RCC 7860 (cell line): Measurements from ENCODE around the gene SNRNP35.
"Not testable (repeated sequence)": the region's sequence is repeated elsewhere in the genome, so short reads cannot be mapped to it uniquely, and the experiment has no call there.

Experiments used
- DNase-seq: peaks from one replicate; pipeline ENCODE4 v3.0.0-alpha.2; 2015; ENCODE audit warnings: low spot score
- FAIRE-seq: peaks from 2 replicates; lab custom pipeline; 2012; peaks lifted over from hg19 to GRCh38; lab: Jason Lieb, UNC

The SNRNP35 gene

GRCh38 chr12:123446333-123446713 lies 11.6 kb upstream of the SNRNP35 start:
- FAIRE-seq (no peak), DNase-seq (no peak)

- DNase-seq, result no peak
- FAIRE-seq, result no peak
These were observed 8.6 kb upstream of the SNRNP35 start for GRCh38 chr12:123449249-123449733.

DNA sequence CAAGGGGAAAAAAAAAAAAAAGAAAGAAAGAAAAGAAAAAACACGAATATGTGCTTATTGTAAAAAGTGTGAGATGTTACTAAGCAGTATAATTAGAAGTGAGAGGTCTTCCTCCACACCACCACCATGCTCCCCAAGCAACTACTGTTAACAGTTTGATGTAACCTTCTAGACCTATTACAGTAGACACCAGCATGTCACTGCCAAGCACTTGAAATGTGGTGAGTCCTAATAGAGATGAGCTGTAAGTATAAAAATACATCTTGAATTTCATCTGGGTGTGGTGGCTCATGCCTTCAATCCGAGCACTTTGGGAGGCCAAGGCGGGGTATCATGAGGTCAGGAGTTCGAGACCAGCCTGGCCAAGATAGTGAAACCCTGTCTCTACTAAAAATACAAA lies 8.1 kb upstream of the SNRNP35 start:
- no peak for FAIRE-seq

GRCh38 chr12:123450636-123451035 lies 7.3 kb upstream of the SNRNP35 start:
- no peak for FAIRE-seq

More for the DNA sequence above, 8.1 kb upstream of the SNRNP35 start:
- no peak for DNase-seq

GRCh38 chr12:123452276-123452550 lies 5.7 kb upstream of the SNRNP35 start:
- DNase-seq, FAIRE-seq: not testable (repeated sequence)

More at GRCh38 chr12:123450636-123451035, 7.3 kb upstream of the SNRNP35 start:
- no peak for DNase-seq

- DNase-seq (no peak), FAIRE-seq (no peak)
These were observed 4.8 kb upstream of the SNRNP35 start for GRCh38 chr12:123453165-123453564.

DNA sequence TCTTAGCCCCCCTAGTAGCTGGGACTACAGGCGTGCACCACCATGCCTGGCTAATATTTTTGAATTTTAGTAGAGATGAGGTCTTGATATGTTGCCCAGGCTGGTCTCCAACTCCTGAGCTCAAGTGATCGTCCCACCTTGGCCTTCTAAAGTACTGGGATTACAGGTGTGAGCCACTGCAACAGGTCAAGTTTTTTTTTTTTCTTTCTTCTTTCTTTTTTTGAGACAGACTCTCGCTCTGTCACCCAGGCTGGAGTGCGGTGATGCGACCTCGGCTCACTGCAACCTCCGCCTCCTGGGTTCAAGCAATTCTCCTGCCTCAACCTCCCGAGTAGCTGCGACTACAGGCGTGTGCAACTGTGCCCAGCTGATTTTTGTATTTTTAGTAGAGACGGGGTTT lies 5.2 kb downstream of the SNRNP35 start:
- FAIRE-seq, DNase-seq: not testable (repeated sequence)

GRCh38 chr12:123465084-123465483 lies 7.1 kb downstream of the SNRNP35 start:
- no peak for FAIRE-seq
- DNase-seq, result no peak

- FAIRE-seq, result no peak
- DNase-seq, result no peak
These were observed 10.8 kb downstream of the SNRNP35 start for GRCh38 chr12:123468786-123469185.

DNA sequence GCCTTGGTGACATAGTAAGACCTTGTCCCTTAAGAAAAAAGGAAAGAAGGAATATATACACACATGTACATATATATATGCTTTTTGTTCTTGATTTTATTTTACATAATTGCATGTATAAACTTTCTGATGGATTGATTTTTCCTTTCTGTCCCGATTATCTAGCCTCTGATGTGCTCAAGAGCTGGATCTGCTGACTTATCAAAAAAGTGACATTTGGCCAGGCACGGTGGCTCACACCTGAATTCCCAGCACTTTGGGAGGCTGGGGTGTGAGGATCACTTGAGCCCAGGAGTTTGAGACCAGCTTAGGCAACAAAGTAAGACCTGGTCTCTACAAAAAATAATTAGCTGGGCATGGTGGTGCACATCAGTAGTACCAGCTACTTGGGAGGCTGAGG lies 12.0 kb downstream of the SNRNP35 start:
- DNase-seq, result no peak
- no peak for FAIRE-seq

- FAIRE-seq, result no peak
- DNase-seq, result no peak
These were observed 13.6 kb downstream of the SNRNP35 start for GRCh38 chr12:123471374-123472068.

DNA sequence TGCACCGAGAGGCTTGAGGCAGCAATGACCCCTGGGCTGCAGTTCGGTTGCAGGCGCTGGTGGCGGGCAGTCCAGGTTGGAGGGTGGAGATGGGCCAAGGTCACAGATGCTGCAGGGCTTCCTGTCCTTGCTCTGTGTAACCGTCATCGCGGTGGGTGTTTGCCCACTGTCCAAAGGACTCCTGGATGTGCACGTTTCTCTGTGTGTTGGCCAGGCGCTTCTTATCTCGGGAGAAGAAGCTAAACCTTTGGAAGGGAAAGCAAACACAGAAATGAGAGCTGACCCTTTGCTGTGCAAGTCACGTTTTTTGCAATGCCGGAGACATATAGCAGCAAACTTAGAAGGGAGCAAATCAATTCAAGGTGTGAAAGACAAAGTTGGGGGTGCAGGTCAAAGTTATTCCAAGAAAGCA lies 14.5 kb downstream of the SNRNP35 start:
- no peak for DNase-seq
- no peak for FAIRE-seq

DNA sequence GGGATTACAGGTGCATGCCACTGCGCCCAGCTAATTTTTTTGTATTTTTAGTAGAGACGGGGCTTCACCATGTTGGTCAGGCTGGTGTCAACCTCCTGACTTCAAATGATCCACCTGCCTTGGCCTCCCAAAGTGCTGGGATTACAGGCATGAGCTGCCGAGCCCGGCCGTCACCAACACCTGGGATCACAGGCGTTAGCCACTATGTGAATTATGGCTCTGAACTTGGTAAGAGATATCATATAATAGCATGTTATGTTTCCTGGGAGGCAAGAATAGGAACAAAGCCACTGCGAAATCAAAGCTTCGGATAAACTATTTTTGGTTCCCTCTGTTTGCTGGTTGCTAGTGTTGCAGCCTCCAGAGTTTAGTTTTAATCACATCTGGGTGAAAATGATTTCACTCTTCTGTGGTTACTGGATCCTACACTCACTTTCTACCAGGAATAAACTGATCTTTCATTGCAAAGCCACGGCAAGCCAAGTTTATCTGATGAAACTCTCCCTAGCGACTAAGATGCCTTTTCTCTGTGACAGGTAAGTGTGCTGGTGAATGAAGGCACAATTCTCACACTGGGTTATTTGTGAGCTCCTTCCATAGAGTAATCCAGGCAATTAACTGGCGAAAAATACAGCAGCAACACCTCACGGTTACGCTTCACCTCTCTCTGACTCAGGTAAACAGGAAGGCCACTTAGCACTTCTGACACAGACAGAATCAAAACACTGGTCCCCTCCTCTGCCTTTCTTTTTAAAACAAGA lies 16.7 kb downstream of the SNRNP35 start:
- no peak for DNase-seq
- no peak for FAIRE-seq

GRCh38 chr12:123475246-123475703 lies 17.3 kb downstream of the SNRNP35 start:
- DNase-seq (no peak), FAIRE-seq (no peak)

DNA sequence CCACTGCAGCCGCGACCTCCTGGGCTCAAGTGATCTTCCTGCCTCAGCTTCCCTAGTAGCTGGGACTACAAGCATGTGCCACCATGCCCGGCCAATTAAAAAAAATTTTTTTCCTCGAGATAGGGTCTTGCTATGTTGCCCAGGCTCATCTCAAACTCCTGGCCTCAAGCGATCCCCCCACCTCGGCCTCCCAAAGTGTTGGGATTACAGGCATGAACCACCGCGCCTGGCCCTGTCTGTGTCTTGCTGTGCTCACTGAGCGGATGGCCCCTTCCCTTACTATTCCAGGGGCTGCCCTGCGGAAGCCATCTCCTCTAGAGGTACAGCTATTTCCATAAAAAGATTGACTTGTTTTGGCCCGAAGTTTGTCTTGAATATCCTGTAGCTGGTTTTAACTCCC lies 20.1 kb downstream of the SNRNP35 start:
- FAIRE-seq, result no peak
- DNase-seq, result no peak

- FAIRE-seq (no peak), DNase-seq (no peak)
These were observed 20.8 kb downstream of the SNRNP35 start for GRCh38 chr12:123478762-123479161.

DNA sequence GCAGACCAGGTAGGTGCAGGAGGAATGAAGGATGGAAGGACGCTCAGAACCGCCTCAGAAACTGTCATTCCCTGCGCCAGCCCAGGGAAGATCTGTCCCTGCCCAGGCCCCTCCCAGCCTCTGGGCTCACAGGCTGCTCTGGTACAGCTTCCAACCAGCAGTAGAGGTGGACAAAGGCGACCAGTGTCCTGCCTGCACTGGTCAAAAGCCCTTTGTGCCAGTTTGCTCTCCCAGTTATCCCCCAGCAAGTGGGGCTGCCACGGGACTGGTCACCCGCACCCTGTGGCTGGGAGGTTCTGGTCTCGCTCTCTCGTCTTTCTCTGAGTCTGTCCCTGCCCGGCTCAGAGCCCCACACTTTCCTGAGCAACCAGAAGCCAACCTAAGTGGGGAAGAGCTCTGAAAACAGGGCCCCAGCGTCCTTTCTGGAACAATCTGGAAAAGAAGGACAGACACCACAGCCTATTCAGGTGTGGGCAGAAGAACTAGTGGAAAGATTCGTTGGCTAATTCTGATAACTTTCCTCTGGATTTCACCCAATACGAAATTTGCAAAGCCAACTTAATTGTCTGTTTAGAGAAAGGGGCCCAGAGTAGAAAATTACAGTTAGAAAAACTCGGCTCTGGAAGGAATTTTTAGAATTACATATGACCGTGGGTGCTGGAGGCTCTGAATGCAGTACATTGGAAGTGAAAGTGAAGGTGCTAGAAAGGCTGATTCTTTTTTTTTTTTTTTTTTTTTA lies 21.7 kb downstream of the SNRNP35 start:
- DNase-seq, result no peak
- FAIRE-seq, result no peak

DNA sequence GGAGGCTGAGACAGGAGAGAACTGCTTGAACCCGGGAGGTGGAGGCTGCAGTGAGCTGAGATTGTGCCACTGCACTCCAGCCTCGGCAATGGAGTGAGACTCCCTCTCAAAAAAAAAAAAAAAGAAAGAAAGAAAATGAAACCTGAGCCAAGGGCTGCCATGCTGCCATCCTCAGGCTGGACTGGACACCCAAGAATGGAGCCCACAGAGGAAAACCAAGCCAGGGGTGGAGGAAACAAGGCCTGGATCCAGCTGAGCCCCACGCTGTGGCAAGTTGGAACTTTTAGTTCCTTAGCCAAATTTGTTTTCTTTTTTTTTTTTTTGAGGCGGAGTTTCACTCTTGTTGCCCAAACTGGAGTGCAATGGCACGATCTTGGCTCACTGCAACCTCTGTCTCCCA lies 23.3 kb downstream of the SNRNP35 start:
- DNase-seq, FAIRE-seq: not testable (repeated sequence)

DNA sequence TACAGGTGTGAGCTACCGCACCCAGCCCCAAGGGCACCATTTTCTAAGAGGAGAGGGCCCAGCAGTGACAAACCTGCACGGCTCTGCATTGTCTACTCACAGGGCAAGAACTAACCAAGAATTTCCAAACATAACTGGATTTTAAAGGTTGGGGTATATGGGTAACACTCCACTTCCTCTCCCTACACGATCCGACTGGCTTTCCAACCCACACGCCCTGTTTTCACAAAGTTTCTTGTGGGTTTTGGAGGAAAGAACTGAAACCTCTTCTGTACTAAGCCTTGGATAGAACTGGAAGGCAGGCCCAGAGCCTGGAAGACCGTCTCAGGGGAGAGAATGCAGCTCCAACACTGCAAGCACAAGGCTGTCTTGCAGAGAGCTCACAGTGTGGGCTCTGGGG lies 24.9 kb downstream of the SNRNP35 start:
- FAIRE-seq, result no peak
- no peak for DNase-seq

DNA sequence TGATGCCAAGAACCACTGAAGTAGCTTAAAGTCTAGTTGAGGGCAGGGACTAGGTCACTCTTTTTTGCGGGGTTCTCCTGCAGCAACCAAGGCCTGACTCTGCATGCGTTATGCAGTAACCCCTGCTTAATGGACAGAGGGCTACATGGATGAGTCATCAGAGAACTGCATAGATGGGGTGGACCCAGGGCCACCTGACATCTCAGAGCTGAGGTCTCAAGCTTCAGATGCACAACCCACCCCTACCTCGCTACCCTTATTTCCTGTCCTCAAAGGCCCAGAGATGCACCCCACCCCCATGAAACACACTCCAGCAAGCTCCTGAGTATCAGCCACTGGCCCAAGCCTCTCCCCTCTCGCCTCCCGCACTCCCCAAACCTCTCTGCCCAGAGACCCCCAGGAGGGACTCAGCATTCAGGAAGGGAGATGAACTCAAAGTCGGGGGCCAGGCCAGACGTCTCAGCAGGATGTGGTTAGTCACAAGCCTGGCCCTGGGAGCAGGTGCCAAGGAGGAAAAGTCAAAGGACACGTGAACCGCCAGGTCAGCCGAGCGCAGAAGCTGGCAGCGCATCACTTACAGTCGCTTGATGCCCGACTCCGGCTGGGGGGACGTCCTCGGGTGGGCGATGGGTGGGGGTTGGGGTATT lies 25.8 kb downstream of the SNRNP35 start:
- no peak for DNase-seq
- no peak for FAIRE-seq

DNA sequence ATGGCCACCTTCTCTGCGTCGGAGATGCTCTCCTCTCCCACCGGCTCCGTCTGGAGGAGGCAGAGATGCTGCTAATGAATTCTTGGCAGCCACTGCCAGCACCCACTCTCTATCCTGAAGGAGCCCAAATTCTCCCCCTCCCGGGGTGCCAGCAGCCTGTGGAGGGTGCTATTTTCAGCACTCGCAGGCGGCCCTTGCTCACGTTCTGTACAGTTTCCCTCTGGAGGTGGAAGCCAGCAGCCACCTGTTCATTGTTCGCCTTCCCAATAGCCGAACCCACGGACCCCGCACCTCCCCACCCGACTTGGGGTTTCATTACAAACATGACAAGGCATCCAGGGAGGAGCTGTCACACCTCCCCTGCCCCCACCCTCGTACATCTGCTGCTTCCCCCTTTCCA lies 27.8 kb downstream of the SNRNP35 start:
- no peak for FAIRE-seq

More for the DNA sequence above, 27.8 kb downstream of the SNRNP35 start:
- DNase-seq, result no peak
